Medulla oblongata (tissue), 1 donor: ENCODE measurements around the gene DNAH11.
"Not testable (repeated sequence)": the region's sequence is repeated elsewhere in the genome, so short reads cannot be mapped to it uniquely, and the experiment has no call there.

Source experiments
- DNase-seq: peaks from one replicate; pipeline ENCODE4 v3.0.0-alpha.2; 2015; ENCODE audit errors: extremely low spot score

Gene DNAH11

GRCh38 chr7:21542891-21543527 is at the start of gene DNAH11:
Gene DNAH11 (plus strand): TSS chr7:21543039. CDS start chr7:21543246, 207 bp downstream.
- no peak for DNase-seq

- DNase-seq = no peak
Measured at GRCh38 chr7:21495731-21496130, 47.1 kb upstream of the DNAH11 start.

GRCh38 chr7:21497072-21497471 is 45.8 kb upstream of the DNAH11 start:
- no peak for DNase-seq

- DNase-seq = no peak
Measured at GRCh38 chr7:21500117-21500832, 42.6 kb upstream of the DNAH11 start.

- no peak for DNase-seq
Measured at GRCh38 chr7:21504021-21504420, 38.8 kb upstream of the DNAH11 start.

GRCh38 chr7:21507627-21508343 is 35.1 kb upstream of the DNAH11 start:
- DNase-seq = peak; percentile 77

- DNase-seq = no peak
Measured at GRCh38 chr7:21508538-21508937, 34.3 kb upstream of the DNAH11 start.

- no peak for DNase-seq
Measured at GRCh38 chr7:21514062-21514461, 28.8 kb upstream of the DNAH11 start.

- DNase-seq = no peak
Measured at GRCh38 chr7:21524680-21525079, 18.2 kb upstream of the DNAH11 start.

GRCh38 chr7:21526007-21526406 is 16.8 kb upstream of the DNAH11 start:
- DNase-seq = no peak

GRCh38 chr7:21526448-21526847 is 16.4 kb upstream of the DNAH11 start:
- DNase-seq = no peak

GRCh38 chr7:21532485-21532884 is 10.4 kb upstream of the DNAH11 start:
- not testable (repeated sequence) for DNase-seq

- not testable (repeated sequence) for DNase-seq
Measured at GRCh38 chr7:21533646-21534045, 9.2 kb upstream of the DNAH11 start.

GRCh38 chr7:21536445-21537118 is 6.3 kb upstream of the DNAH11 start:
- not testable (repeated sequence) for DNase-seq

- no peak for DNase-seq
Measured at GRCh38 chr7:21538936-21539495, 3.8 kb upstream of the DNAH11 start.

- DNase-seq = no peak
Measured at GRCh38 chr7:21543528-21544302, 876 bp downstream of the DNAH11 start.

- no peak for DNase-seq
Measured at GRCh38 chr7:21544303-21544656, 1.4 kb downstream of the DNAH11 start.

- DNase-seq = no peak
Measured at GRCh38 chr7:21544715-21545114, 1.9 kb downstream of the DNAH11 start.

- DNase-seq = no peak
Measured at GRCh38 chr7:21547501-21547900, 4.7 kb downstream of the DNAH11 start.

GRCh38 chr7:21548491-21548890 is 5.7 kb downstream of the DNAH11 start:
- no peak for DNase-seq

- DNase-seq = no peak
Measured at GRCh38 chr7:21550076-21550475, 7.2 kb downstream of the DNAH11 start.
